GM10266 (cell line): ENCODE measurements around the gene DRC3.
A peak's percentile ranks its signal among the peaks of the same experiment; 100 is the strongest.

Source experiments
- DNase-seq: peaks from one replicate; pipeline ENCODE4 v3.0.0; 2012; ENCODE audit errors: extremely low spot score
- CTCF ChIP-seq: IDR thresholded peaks from 2 replicates; pipeline ENCODE4 v1.5.1; 2012; ENCODE audit warnings: mild to moderate bottlenecking, low read depth; ENCODE audit not compliant: control insufficient read depth, insufficient read depth; ENCODE audit errors: missing control alignments

Gene DRC3

GRCh38 chr17:17985555-17985954 lies 12.9 kb downstream of the DRC3 start:
- TF ChIP-seq CTCF = peak; percentile 51
- DNase-seq = no peak

- no peak for TF ChIP-seq CTCF
- DNase-seq = no peak
Observed at GRCh38 chr17:17987187-17987896, 14.7 kb downstream of the DRC3 start.

- TF ChIP-seq CTCF = no peak
Observed at GRCh38 chr17:17987901-17988300, 15.2 kb downstream of the DRC3 start.

GRCh38 chr17:17988427-17988945 lies 15.8 kb downstream of the DRC3 start:
- no peak for DNase-seq

More at GRCh38 chr17:17987901-17988300, 15.2 kb downstream of the DRC3 start:
- DNase-seq = no peak

GRCh38 chr17:17989081-17989480 lies 16.4 kb downstream of the DRC3 start:
- TF ChIP-seq CTCF = no peak
- DNase-seq = no peak

More at GRCh38 chr17:17988427-17988945, 15.8 kb downstream of the DRC3 start:
- no peak for TF ChIP-seq CTCF

GRCh38 chr17:17989618-17990017 lies 17.0 kb downstream of the DRC3 start:
- DNase-seq = no peak
- no peak for TF ChIP-seq CTCF

- DNase-seq = no peak
- no peak for TF ChIP-seq CTCF
Observed at GRCh38 chr17:17990282-17990681, 17.6 kb downstream of the DRC3 start.
